ENCODE measurements around the gene IMPDH2. TPM values are rescaled to one million over a fixed set of nuclear protein-coding genes. Genes with fewer than 3 reads are reported as not detected.

The IMPDH2 gene
- total RNA-seq, 1 experiment from 2014 or later = 426 TPM

GRCh38 chr3:48983096-48983495 is 46.1 kb downstream of the IMPDH2 start:
- DNase-seq (ENCODE audit: low read depth) = no peak

- no peak for DNase-seq (ENCODE audit: low read depth)
Measured at GRCh38 chr3:48982686-48983085, 46.5 kb downstream of the IMPDH2 start.

- no peak for DNase-seq (ENCODE audit: low read depth)
Measured at GRCh38 chr3:48982016-48982415, 47.2 kb downstream of the IMPDH2 start.

GRCh38 chr3:48980295-48980694 is 48.9 kb downstream of the IMPDH2 start:
- no peak for DNase-seq (ENCODE audit: low read depth)

- DNase-seq (ENCODE audit: low read depth) = no peak
Measured at GRCh38 chr3:48979451-48979850, 49.7 kb downstream of the IMPDH2 start.

Other genes starting within 250 kb of the IMPDH2 start
- 35.8 and 38.7 TPM in 2 replicates for gene PRKAR2A, start 181.5 kb downstream of the IMPDH2 start, total RNA-seq (2014; rRNA removed; shearing (Covaris generic))
- 19.4 and 25.6 TPM in 2 replicates for gene SLC25A20, start 130.5 kb downstream of the IMPDH2 start, total RNA-seq (2014; rRNA removed; shearing (Covaris generic))
- 74.0 and 81.8 TPM in 2 replicates for gene ARIH2, start 110.6 kb downstream of the IMPDH2 start, total RNA-seq (2014; rRNA removed; shearing (Covaris generic))
- 3.3 and 4.0 TPM in 2 replicates for gene P4HTM, start 39.2 kb downstream of the IMPDH2 start, total RNA-seq (2014; rRNA removed; shearing (Covaris generic))
- gene WDR6, start 22.0 kb downstream of the IMPDH2 start, total RNA-seq (2014; rRNA removed; shearing (Covaris generic)) = 44.7 and 49.5 TPM in 2 replicates
- gene DALRD3, start 10.8 kb downstream of the IMPDH2 start, total RNA-seq (2014; rRNA removed; shearing (Covaris generic)) = 46.4 and 54.9 TPM in 2 replicates
- 260 and 301 TPM in 2 replicates for gene NDUFAF3, start 7.3 kb downstream of the IMPDH2 start, total RNA-seq (2014; rRNA removed; shearing (Covaris generic))
- gene QRICH1, start 64.7 kb upstream of the IMPDH2 start, total RNA-seq (2014; rRNA removed; shearing (Covaris generic)) = 121 and 124 TPM in 2 replicates
- 244 and 314 TPM in 2 replicates for gene QARS1, start 75.4 kb upstream of the IMPDH2 start, total RNA-seq (2014; rRNA removed; shearing (Covaris generic))
- gene USP19, start 91.4 kb upstream of the IMPDH2 start, total RNA-seq (2014; rRNA removed; shearing (Covaris generic)) = 29.1 and 42.4 TPM in 2 replicates
- 209 and 244 TPM in 2 replicates for gene LAMB2, start 103.7 kb upstream of the IMPDH2 start, total RNA-seq (2014; rRNA removed; shearing (Covaris generic))
- gene CCDC71, start 136.9 kb upstream of the IMPDH2 start, total RNA-seq (2014; rRNA removed; shearing (Covaris generic)) = 26.0 and 32.8 TPM in 2 replicates
- 28.1 and 28.7 TPM in 2 replicates for gene KLHDC8B, start 142.2 kb upstream of the IMPDH2 start, total RNA-seq (2014; rRNA removed; shearing (Covaris generic))
- 0.84 and 0.88 TPM in 2 replicates for gene C3orf62, start 247.8 kb upstream of the IMPDH2 start, total RNA-seq (2014; rRNA removed; shearing (Covaris generic))

Measured in RPMI7951 (cell line).